PFSK-1 (cell line): ENCODE results near the gene KDM2B.

Experiments
- FOXP2 ChIP-seq: optimal IDR thresholded peaks from 2 replicates; pipeline ENCODE3; 2011; ENCODE audit warnings: borderline replicate concordance, control low read depth, inconsistent platforms; ENCODE audit not compliant: insufficient read depth; ENCODE audit errors: extremely low read length, extremely low read depth
- POLR2AphosphoS5 ChIP-seq: IDR thresholded peaks from 2 replicates; pipeline ENCODE4 v1.6.1; 2012; ENCODE audit warnings: low read depth, mild to moderate bottlenecking, control low read depth, low read length, moderate library complexity
- SIN3A ChIP-seq: IDR thresholded peaks from 2 replicates; pipeline ENCODE4 v1.6.1; 2012; ENCODE audit warnings: mild to moderate bottlenecking, low read length, moderate library complexity, borderline replicate concordance; ENCODE audit not compliant: insufficient read depth
- TAF1 ChIP-seq: IDR thresholded peaks from 2 replicates; pipeline ENCODE4 v1.6.1; 2012; ENCODE audit warnings: low read length, control low read depth, borderline replicate concordance; ENCODE audit not compliant: insufficient read depth
- TF ChIP-seq, protein P1 (sequence below), 2 experiments: IDR thresholded peaks; 2 replicates each; pipeline versions ENCODE4 v1.6.1 to v1.8.0; 2011 to 2012; ENCODE audit warnings: low read depth in 2 of 2, low read length in 2 of 2, control low read depth in 1 of 2, inconsistent platforms in 1 of 2, mild to moderate bottlenecking in 1 of 2, moderate library complexity in 1 of 2; ENCODE audit not compliant: insufficient read depth in 1 of 2

The KDM2B gene

GRCh38 chr12:121446750-121447149 lies 134.1 kb downstream of the KDM2B start:
- TF ChIP-seq POLR2AphosphoS5 (no peak), TAF1 (no peak), SIN3A (no peak), FOXP2 (no peak)
- TF ChIP-seq, protein P1, sequence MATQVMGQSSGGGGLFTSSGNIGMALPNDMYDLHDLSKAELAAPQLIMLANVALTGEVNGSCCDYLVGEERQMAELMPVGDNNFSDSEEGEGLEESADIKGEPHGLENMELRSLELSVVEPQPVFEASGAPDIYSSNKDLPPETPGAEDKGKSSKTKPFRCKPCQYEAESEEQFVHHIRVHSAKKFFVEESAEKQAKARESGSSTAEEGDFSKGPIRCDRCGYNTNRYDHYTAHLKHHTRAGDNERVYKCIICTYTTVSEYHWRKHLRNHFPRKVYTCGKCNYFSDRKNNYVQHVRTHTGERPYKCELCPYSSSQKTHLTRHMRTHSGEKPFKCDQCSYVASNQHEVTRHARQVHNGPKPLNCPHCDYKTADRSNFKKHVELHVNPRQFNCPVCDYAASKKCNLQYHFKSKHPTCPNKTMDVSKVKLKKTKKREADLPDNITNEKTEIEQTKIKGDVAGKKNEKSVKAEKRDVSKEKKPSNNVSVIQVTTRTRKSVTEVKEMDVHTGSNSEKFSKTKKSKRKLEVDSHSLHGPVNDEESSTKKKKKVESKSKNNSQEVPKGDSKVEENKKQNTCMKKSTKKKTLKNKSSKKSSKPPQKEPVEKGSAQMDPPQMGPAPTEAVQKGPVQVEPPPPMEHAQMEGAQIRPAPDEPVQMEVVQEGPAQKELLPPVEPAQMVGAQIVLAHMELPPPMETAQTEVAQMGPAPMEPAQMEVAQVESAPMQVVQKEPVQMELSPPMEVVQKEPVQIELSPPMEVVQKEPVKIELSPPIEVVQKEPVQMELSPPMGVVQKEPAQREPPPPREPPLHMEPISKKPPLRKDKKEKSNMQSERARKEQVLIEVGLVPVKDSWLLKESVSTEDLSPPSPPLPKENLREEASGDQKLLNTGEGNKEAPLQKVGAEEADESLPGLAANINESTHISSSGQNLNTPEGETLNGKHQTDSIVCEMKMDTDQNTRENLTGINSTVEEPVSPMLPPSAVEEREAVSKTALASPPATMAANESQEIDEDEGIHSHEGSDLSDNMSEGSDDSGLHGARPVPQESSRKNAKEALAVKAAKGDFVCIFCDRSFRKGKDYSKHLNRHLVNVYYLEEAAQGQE (IDR thresholded peaks at IDR 0.05; ENCODE audit: insufficient read depth in 1 of 2, low read depth in 2 of 2, low read length in 2 of 2) = no peak

GRCh38 chr12:121444842-121445202 lies 136.0 kb downstream of the KDM2B start:
- TF ChIP-seq FOXP2 (no peak), SIN3A (no peak), TAF1 (no peak), POLR2AphosphoS5 (no peak)
- TF ChIP-seq, protein P1 (IDR thresholded peaks at IDR 0.05; ENCODE audit: insufficient read depth in 1 of 2, low read depth in 2 of 2, low read length in 2 of 2) = no peak

- no peak for TF ChIP-seq SIN3A
- TF ChIP-seq, protein P1 (IDR thresholded peaks at IDR 0.05; ENCODE audit: insufficient read depth in 1 of 2, low read depth in 2 of 2, low read length in 2 of 2) = no peak
- no peak for TF ChIP-seq POLR2AphosphoS5
- TF ChIP-seq TAF1 = no peak
- no peak for TF ChIP-seq FOXP2
Observed at GRCh38 chr12:121443911-121444841, 136.6 kb downstream of the KDM2B start.

DNA sequence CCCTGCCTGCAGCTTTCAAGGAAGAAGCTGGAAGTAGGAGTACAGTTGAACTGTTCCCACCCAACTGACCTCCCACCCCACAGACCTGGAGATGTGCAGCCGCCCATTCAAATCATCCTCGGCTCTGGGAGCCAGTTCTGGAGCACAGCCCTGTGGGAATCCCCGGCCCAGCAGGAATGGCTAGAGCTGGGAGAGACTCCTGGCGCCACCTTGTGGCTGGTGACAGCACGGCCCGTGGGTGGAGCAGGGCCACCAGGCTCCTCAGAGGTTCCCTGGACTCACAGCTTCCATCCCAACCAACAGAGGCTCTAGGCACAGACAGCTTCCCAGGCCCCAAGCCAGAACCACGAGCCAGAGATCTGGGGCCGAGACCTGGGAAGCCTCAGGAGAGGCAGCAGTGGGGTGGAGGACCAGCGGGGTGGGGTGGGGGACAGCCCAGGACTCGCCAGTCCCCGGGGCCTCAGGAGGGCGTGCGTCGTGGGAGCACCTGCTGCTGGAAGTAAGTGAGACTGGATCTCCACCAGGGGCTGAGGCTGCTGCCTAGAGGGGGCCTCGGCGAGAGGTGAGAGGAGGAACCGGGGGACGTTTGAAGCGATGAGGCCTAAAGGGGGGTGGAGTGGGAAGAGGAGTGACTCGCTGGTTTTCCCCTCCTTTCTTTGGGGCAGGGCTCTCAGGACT lies 137.5 kb downstream of the KDM2B start:
- TF ChIP-seq, protein P1 (IDR thresholded peaks at IDR 0.05; ENCODE audit: insufficient read depth in 1 of 2, low read depth in 2 of 2, low read length in 2 of 2) = no peak
- no peak for TF ChIP-seq TAF1
- no peak for TF ChIP-seq SIN3A
- TF ChIP-seq FOXP2 = no peak
- TF ChIP-seq POLR2AphosphoS5 = no peak
